HepG2 (cell line): ENCODE measurements around the gene TRAF3. TPM values are rescaled to one million over a fixed set of nuclear protein-coding genes. Genes with fewer than 3 reads are reported as not detected.

ENCODE experiments used
- ELF1 ChIP-seq: sonication (generic); formaldehyde crosslinking; IDR thresholded peaks from 2 replicates; pipeline ENCODE4 v1.4.0; 2020; ENCODE audit warnings: missing genetic modification reagents
- ZNF136 ChIP-seq: sonication (generic); formaldehyde crosslinking; IDR thresholded peaks from 2 replicates; pipeline ENCODE4 v1.8.1; 2022; ENCODE audit warnings: low read depth, mild to moderate bottlenecking, moderate library complexity, missing genetic modification reagents
- ZNF335 ChIP-seq: sonication (generic); formaldehyde crosslinking; IDR thresholded peaks from 2 replicates; pipeline ENCODE4 v1.4.0; 2020; ENCODE audit warnings: missing genetic modification reagents
- polyA plus RNA-seq, 8 experiments: library from polyadenylated mRNA; depleted of rRNA in 3 of 8; stranded (reverse) in 7 of 8; unstranded in 1 of 8; fragments of >200 nt; fragmentation: Illumina TruSeq in 4 of 8; extraction: Trizol in 4 of 8; gene quantifications; 2 replicates each; pipeline versions ENCODE4 v1.2.1 to v1.2.3, GENCODE V29; 2011 to 2016; ENCODE audit warnings: low read depth in 4 of 8, missing spikeins in 1 of 8, mixed read lengths in 1 of 8; ENCODE audit not compliant: insufficient read depth in 1 of 8
- total RNA-seq, 5 experiments: library from RNA; depleted of rRNA; stranded (reverse); fragments of >200 nt; fragmentation: Illumina TruSeq; extraction: Trizol; gene quantifications; 2 replicates each; pipeline ENCODE4 v1.2.3, GENCODE V29; 2016; ENCODE audit warnings: low read depth in 1 of 5
- TF ChIP-seq, protein P1 (sequence below): sonication (generic); formaldehyde crosslinking; IDR thresholded peaks from 2 replicates; pipeline ENCODE4 v1.4.0; 2020; ENCODE audit warnings: missing genetic modification reagents, borderline replicate concordance
- TF ChIP-seq, protein P2 (sequence below): sonication (generic); formaldehyde crosslinking; conservative IDR thresholded peaks from 2 replicates; pipeline ENCODE4 v1.4.0; 2020; ENCODE audit warnings: mild to moderate bottlenecking, missing genetic modification reagents, moderate library complexity

The TRAF3 gene
- total and polyA plus RNA-seq, 2 of the 13 experiments (the other 11 are each of a cell fraction or from before 2014, with no cell fraction given), result 6.9 to 12.2 TPM

DNA sequence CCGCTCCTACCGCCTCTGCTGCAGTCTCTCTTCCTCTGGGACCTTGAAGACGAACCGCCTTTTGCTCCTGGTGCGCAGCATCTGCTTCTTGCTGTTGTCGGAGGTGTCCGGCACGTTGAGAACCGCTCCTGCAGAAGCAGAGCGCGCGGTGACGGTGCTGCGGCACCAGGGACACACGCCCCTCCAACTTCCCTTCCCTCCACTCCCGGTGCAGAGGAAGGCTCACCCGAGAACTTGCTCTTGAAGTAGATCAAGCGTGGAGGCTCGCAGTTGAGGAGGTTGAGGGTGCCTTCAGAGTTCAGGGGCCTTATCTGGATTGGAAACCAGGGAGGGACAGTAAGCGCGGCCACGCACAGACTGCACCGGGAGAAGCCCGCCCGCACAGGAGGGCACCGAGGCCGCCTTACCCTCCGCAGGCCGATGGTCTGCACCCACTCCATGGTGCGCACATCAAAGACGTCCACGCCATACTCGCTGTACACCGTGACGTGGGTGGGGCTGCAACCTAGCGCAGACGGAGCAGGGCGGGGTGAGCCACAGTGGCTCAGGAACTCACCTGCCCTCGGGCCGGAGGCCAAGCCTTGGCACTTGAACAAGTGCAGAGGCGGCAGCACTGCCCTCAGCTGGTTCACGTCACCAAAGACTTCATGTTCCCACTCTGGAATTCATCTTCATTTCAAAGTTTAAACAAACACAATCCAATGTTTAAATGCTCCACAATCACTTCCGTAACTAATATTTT lies 162.7 kb downstream of the TRAF3 start (continued):
- no peak for TF ChIP-seq ZNF136 (CRISPR knock-in tag)
- TF ChIP-seq, protein P1, sequence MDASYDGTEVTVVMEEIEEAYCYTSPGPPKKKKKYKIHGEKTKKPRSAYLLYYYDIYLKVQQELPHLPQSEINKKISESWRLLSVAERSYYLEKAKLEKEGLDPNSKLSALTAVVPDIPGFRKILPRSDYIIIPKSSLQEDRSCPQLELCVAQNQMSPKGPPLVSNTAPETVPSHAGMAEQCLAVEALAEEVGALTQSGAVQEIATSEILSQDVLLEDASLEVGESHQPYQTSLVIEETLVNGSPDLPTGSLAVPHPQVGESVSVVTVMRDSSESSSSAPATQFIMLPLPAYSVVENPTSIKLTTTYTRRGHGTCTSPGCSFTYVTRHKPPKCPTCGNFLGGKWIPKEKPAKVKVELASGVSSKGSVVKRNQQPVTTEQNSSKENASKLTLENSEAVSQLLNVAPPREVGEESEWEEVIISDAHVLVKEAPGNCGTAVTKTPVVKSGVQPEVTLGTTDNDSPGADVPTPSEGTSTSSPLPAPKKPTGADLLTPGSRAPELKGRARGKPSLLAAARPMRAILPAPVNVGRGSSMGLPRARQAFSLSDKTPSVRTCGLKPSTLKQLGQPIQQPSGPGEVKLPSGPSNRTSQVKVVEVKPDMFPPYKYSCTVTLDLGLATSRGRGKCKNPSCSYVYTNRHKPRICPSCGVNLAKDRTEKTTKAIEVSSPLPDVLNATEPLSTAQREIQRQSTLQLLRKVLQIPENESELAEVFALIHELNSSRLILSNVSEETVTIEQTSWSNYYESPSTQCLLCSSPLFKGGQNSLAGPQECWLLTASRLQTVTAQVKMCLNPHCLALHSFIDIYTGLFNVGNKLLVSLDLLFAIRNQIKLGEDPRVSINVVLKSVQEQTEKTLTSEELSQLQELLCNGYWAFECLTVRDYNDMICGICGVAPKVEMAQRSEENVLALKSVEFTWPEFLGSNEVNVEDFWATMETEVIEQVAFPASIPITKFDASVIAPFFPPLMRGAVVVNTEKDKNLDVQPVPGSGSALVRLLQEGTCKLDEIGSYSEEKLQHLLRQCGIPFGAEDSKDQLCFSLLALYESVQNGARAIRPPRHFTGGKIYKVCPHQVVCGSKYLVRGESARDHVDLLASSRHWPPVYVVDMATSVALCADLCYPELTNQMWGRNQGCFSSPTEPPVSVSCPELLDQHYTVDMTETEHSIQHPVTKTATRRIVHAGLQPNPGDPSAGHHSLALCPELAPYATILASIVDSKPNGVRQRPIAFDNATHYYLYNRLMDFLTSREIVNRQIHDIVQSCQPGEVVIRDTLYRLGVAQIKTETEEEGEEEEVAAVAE (CRISPR knock-in tag), result no peak
- TF ChIP-seq, protein P2, sequence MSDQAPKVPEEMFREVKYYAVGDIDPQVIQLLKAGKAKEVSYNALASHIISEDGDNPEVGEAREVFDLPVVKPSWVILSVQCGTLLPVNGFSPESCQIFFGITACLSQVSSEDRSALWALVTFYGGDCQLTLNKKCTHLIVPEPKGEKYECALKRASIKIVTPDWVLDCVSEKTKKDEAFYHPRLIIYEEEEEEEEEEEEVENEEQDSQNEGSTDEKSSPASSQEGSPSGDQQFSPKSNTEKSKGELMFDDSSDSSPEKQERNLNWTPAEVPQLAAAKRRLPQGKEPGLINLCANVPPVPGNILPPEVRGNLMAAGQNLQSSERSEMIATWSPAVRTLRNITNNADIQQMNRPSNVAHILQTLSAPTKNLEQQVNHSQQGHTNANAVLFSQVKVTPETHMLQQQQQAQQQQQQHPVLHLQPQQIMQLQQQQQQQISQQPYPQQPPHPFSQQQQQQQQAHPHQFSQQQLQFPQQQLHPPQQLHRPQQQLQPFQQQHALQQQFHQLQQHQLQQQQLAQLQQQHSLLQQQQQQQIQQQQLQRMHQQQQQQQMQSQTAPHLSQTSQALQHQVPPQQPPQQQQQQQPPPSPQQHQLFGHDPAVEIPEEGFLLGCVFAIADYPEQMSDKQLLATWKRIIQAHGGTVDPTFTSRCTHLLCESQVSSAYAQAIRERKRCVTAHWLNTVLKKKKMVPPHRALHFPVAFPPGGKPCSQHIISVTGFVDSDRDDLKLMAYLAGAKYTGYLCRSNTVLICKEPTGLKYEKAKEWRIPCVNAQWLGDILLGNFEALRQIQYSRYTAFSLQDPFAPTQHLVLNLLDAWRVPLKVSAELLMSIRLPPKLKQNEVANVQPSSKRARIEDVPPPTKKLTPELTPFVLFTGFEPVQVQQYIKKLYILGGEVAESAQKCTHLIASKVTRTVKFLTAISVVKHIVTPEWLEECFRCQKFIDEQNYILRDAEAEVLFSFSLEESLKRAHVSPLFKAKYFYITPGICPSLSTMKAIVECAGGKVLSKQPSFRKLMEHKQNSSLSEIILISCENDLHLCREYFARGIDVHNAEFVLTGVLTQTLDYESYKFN (CRISPR knock-in tag), result no peak
- TF ChIP-seq ZNF335 (CRISPR knock-in tag), result no peak
- no peak for TF ChIP-seq ELF1 (CRISPR knock-in tag)
